Measurements from ENCODE around the gene PRC1.

PRC1 gene

GRCh38 chr15:90953947-90954711 lies 40.2 kb downstream of the PRC1 start:
- DNase-seq: no peak

GRCh38 chr15:90952901-90953677 lies 41.2 kb downstream of the PRC1 start:
- DNase-seq: no peak

- DNase-seq: no peak
Observed at GRCh38 chr15:90950676-90951075, 43.7 kb downstream of the PRC1 start.

- DNase-seq: no peak
Observed at GRCh38 chr15:90949979-90950675, 44.2 kb downstream of the PRC1 start.

GRCh38 chr15:90948506-90948905 lies 45.8 kb downstream of the PRC1 start:
- no peak for DNase-seq

GRCh38 chr15:90947577-90948357 lies 46.6 kb downstream of the PRC1 start:
- no peak for DNase-seq

GRCh38 chr15:90946941-90947576 lies 47.3 kb downstream of the PRC1 start:
- no peak for DNase-seq

- no peak for DNase-seq
Observed at GRCh38 chr15:90946538-90946937, 47.8 kb downstream of the PRC1 start.

GRCh38 chr15:90945091-90945490 lies 49.2 kb downstream of the PRC1 start:
- no peak for DNase-seq

GRCh38 chr15:90942354-90943120 lies 51.8 kb downstream of the PRC1 start:
- no peak for DNase-seq

GRCh38 chr15:90941038-90941437 lies 53.3 kb downstream of the PRC1 start:
- DNase-seq: no peak

- no peak for DNase-seq
Observed at GRCh38 chr15:90939756-90940155, 54.6 kb downstream of the PRC1 start.

GRCh38 chr15:90938261-90938660 lies 56.1 kb downstream of the PRC1 start:
- DNase-seq: no peak

GRCh38 chr15:90936823-90937222 lies 57.5 kb downstream of the PRC1 start:
- DNase-seq: no peak

- DNase-seq: peak; percentile 97
Observed at GRCh38 chr15:90934949-90935751, 59.2 kb downstream of the PRC1 start, which contains the start of gene UNC45A. UNC45A (plus strand) TSS chr15:90935285; CDS start chr15:90935325, 40 bp downstream.

- peak; percentile 88 for DNase-seq
Observed at GRCh38 chr15:90934256-90934948, 59.9 kb downstream of the PRC1 start.

- DNase-seq: no peak
Observed at GRCh38 chr15:90933301-90933700, 61.0 kb downstream of the PRC1 start.

GRCh38 chr15:90932660-90932991 lies 61.7 kb downstream of the PRC1 start:
- no peak for DNase-seq

- DNase-seq: peak; percentile 99
Observed at GRCh38 chr15:90931828-90932659, 62.3 kb downstream of the PRC1 start, which contains the start of gene HDDC3. HDDC3 (minus strand) TSS chr15:90932549; CDS start chr15:90932540, 9 bp downstream.

Measured in activated CD8-positive, alpha-beta memory T cell treated with anti-CD3 and anti-CD28 coated beads, Interleukin-2, amount 50 U/mL, for 48 hours (primary cell).